CD14-positive monocyte (primary cell): ENCODE results near the gene EEPD1. TPM values are rescaled to one million over a fixed set of nuclear protein-coding genes. Genes with fewer than 3 reads are reported as not detected.

Experiments used
- DNase-seq, 3 donors: peaks; one replicate each; pipeline ENCODE4 v3.0.0-alpha.2; 2011 to 2022
- H2AFZ ChIP-seq: 2 replicates; pipeline ENCODE4 v1.6.0; 2012; ENCODE audit warnings: mild to moderate bottlenecking, low read depth, low read length, inconsistent platforms; ENCODE audit not compliant: insufficient read depth, poor library complexity, severe bottlenecking
- H3K27ac ChIP-seq, 2 donors: 1 replicate in 1 of 2; 2 replicates in 1 of 2; pipeline ENCODE4 v1.5.1; 2012 to 2013; ENCODE audit warnings: low read length in 2 of 2, control low read depth in 1 of 2, inconsistent platforms in 1 of 2, low read depth in 1 of 2, mild to moderate bottlenecking in 1 of 2
- H3K27me3 ChIP-seq, 2 donors: one replicate each; pipeline versions ENCODE4 v1.6.0 to v1.6.1; 2011 to 2013; ENCODE audit warnings: low read length in 2 of 2; ENCODE audit not compliant: control insufficient read depth in 2 of 2, insufficient read depth in 2 of 2
- H3K36me3 ChIP-seq, 2 donors: replicated peaks in 1 of 2; 1 replicate in 1 of 2; 2 replicates in 1 of 2; pipeline versions ENCODE4 v1.5.1 to v1.6.1; 2012 to 2013; ENCODE audit warnings: low read length in 2 of 2, control low read depth in 1 of 2, inconsistent platforms in 1 of 2, mild to moderate bottlenecking in 1 of 2; ENCODE audit not compliant: insufficient read depth in 2 of 2, control insufficient read depth in 1 of 2
- H3K4me1 ChIP-seq, 2 donors: 1 replicate in 1 of 2; 2 replicates in 1 of 2; pipeline versions ENCODE4 v1.5.1 to v1.6.1; 2012 to 2013; ENCODE audit warnings: low read length in 2 of 2, control low read depth in 1 of 2, inconsistent platforms in 1 of 2, mild to moderate bottlenecking in 1 of 2, moderate library complexity in 1 of 2; ENCODE audit not compliant: insufficient read depth in 2 of 2, control insufficient read depth in 1 of 2
- H3K4me2 ChIP-seq: replicated peaks from 2 replicates; pipeline ENCODE3; 2012; ENCODE audit warnings: low read length, moderate library complexity, mild to moderate bottlenecking; ENCODE audit not compliant: poor library complexity, severe bottlenecking; ENCODE audit errors: extremely low read depth
- H3K4me3 ChIP-seq, 3 experiments: fragments of 200-600 bp in 1 of 3; sonication (generic) in 1 of 3; replicated peaks in 1 of 3; 1 replicate in 2 of 3; 2 replicates in 1 of 3; pipeline ENCODE4 v1.5.1; 2011 to 2013; ENCODE audit warnings: low read length in 3 of 3, mild to moderate bottlenecking in 3 of 3, control low read depth in 2 of 3, low read depth in 2 of 3, inconsistent platforms in 1 of 3, moderate library complexity in 1 of 3
- H3K79me2 ChIP-seq: 2 replicates; pipeline ENCODE4 v1.6.0; 2012; ENCODE audit warnings: mild to moderate bottlenecking, control low read depth, inconsistent platforms, low read length, moderate library complexity; ENCODE audit not compliant: insufficient read depth
- H3K9ac ChIP-seq: 2 replicates; pipeline ENCODE4 v1.6.0; 2017; ENCODE audit warnings: low read length, mild to moderate bottlenecking; ENCODE audit not compliant: insufficient read depth, poor library complexity, severe bottlenecking
- H3K9me3 ChIP-seq, 2 donors: replicated peaks in 1 of 2; 1 replicate in 1 of 2; 2 replicates in 1 of 2; pipeline versions ENCODE4 v1.5.1 to v1.6.1; 2012 to 2013; ENCODE audit warnings: low read length in 2 of 2, control low read depth in 1 of 2; ENCODE audit not compliant: control insufficient read depth in 1 of 2, insufficient read depth in 1 of 2
- H4K20me1 ChIP-seq: 2 replicates; pipeline ENCODE4 v1.6.0; 2012; ENCODE audit warnings: mild to moderate bottlenecking, low read length, control low read depth, moderate library complexity; ENCODE audit not compliant: insufficient read depth
- H3K27ac Mint-ChIP-seq, 7 donors: one replicate each; pipeline ENCODE4 v1.8.0; 2020; ENCODE audit warnings: mild to moderate bottlenecking in 7 of 7, mixed read lengths in 7 of 7, moderate library complexity in 6 of 7, inconsistent platforms in 2 of 7
- H3K27me3 Mint-ChIP-seq, 3 donors: one replicate each; pipeline ENCODE4 v1.8.0; 2021 to 2022; ENCODE audit warnings: low read depth in 3 of 3, mild to moderate bottlenecking in 3 of 3, mixed read lengths in 3 of 3, moderate library complexity in 3 of 3, inconsistent platforms in 1 of 3
- H3K36me3 Mint-ChIP-seq, 2 donors: one replicate each; pipeline ENCODE4 v1.8.0; 2020; ENCODE audit warnings: mixed read lengths in 2 of 2, inconsistent platforms in 1 of 2, mild to moderate bottlenecking in 1 of 2
- H3K4me1 Mint-ChIP-seq: one replicate; pipeline ENCODE4 v1.8.0; 2020; ENCODE audit warnings: mild to moderate bottlenecking, mixed read lengths
- H3K4me3 Mint-ChIP-seq, 2 donors: one replicate each; pipeline ENCODE4 v1.8.0; 2020; ENCODE audit warnings: mild to moderate bottlenecking in 2 of 2, mixed read lengths in 2 of 2, moderate library complexity in 1 of 2
- H3K9me3 Mint-ChIP-seq, 7 donors: one replicate each; pipeline ENCODE4 v1.8.0; 2020 to 2022; ENCODE audit warnings: mixed read lengths in 7 of 7, mild to moderate bottlenecking in 6 of 7, moderate library complexity in 6 of 7, inconsistent platforms in 2 of 7
- WGBS: methylation state at CpG from one replicate; pipeline ENCODE4 v1.1.5; 2013; ENCODE audit warnings: missing lambda C conversion rate; ENCODE audit not compliant: insufficient coverage; 5-methylcytosine and 5-hydroxymethylcytosine counted together
- intact Hi-C, 2 donors: fragments of 100-400 bp; cut with micrococcal nuclease; formaldehyde crosslinking; loops; one replicate each; pipeline versions ENCODE4 v1.15.0 to v1.15.1; 2023
- polyA plus RNA-seq, 3 donors: library from polyadenylated mRNA; depleted of rRNA in 1 of 3; unstranded in 2 of 3; stranded (reverse) in 1 of 3; fragments of 300-500 nt in 2 of 3; fragments of >200 nt in 1 of 3; fragmentation: Illumina TruSeq in 2 of 3; gene quantifications; 1 replicate in 2 of 3; 2 replicates in 1 of 3; pipeline ENCODE4 v1.2.3, GENCODE V29; 2012 to 2021
- TF ChIP-seq, protein P1 (sequence below): fragments of 200-600 bp; IDR thresholded peaks from one replicate; pipeline ENCODE4 v1.8.0; 2022; ENCODE audit warnings: antibody characterized with exemption, mild to moderate bottlenecking

Gene EEPD1
- polyA plus RNA-seq, 3 donors, result 8.6 to 14.4 (median 12.6) TPM

- Histone ChIP-seq H3K36me3 (no peaks in the 10 kb centered on the region), H3K9me3 (no peaks in the 10 kb centered on the region), H3K27me3 (no peaks in the 10 kb centered on the region), H2AFZ (no peak overlapping the region), H3K9ac (no peak overlapping the region), H3K4me1 (peaks cover 15 to 37% of the 10 kb centered on the region in 2 donors), H3K4me3 (no peak overlapping the region), H3K4me2 (no peak overlapping the region), H3K27ac (no peak overlapping the region), H3K79me2 (peaks cover 4% of the 10 kb centered on the region), H4K20me1 (no peaks in the 10 kb centered on the region)
- Mint-ChIP-seq H3K4me3 (no peak overlapping the region), H3K4me1 (peaks cover 39% of the 10 kb centered on the region), H3K27ac (peak overlapping the region in 1 of 7 donors; percentile 59), H3K9me3 (peaks cover 0 to 4% (median 0%) of the 10 kb centered on the region in 7 donors), H3K27me3 (peaks cover 0 to 1% (median 0%) of the 10 kb centered on the region in 3 donors), H3K36me3 (peaks cover 4 to 24% of the 10 kb centered on the region in 2 donors)
- intact Hi-C loops, result no loop called here
- no peak for DNase-seq
- WGBS, result no CpG with 5 or more reads among the region's 2 CpGs
- TF ChIP-seq, protein P1, sequence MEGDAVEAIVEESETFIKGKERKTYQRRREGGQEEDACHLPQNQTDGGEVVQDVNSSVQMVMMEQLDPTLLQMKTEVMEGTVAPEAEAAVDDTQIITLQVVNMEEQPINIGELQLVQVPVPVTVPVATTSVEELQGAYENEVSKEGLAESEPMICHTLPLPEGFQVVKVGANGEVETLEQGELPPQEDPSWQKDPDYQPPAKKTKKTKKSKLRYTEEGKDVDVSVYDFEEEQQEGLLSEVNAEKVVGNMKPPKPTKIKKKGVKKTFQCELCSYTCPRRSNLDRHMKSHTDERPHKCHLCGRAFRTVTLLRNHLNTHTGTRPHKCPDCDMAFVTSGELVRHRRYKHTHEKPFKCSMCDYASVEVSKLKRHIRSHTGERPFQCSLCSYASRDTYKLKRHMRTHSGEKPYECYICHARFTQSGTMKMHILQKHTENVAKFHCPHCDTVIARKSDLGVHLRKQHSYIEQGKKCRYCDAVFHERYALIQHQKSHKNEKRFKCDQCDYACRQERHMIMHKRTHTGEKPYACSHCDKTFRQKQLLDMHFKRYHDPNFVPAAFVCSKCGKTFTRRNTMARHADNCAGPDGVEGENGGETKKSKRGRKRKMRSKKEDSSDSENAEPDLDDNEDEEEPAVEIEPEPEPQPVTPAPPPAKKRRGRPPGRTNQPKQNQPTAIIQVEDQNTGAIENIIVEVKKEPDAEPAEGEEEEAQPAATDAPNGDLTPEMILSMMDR, result no peak
Observed at GRCh38 chr7:36171503-36171902, 18.4 kb downstream of the EEPD1 start.

DNA sequence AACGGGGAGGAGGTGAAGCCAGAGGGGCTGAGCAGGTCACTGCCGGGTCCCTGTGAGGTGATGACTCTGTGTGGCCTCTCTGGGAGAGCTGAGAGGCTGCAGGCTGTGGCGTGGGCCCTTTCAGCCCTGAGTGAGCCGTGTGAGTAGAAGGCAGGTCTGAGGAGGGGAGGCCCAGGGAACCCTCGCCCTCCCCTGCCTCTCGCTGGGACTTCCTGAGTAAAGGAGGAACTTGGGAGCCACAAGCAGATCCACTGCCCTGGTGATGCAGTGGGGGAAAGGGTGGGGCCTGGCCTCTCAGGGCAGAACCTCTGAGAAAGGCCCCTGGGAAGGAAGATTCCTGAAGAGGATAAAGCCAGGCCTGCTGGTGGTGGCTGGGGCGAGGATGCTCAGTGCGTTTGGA lies 22.8 kb downstream of the EEPD1 start:
- Histone ChIP-seq H3K9ac (peak overlapping the region; percentile 57), H3K27me3 (no peaks in the 10 kb centered on the region), H3K9me3 (no peaks in the 10 kb centered on the region), H3K4me3 (peak overlapping the region in 1 of 3 experiments; percentile 33), H2AFZ (peak overlapping the region; percentile 55), H3K4me2 (peak overlapping the region; percentile 43), H3K36me3 (no peaks in the 10 kb centered on the region), H3K27ac (peak overlapping the region; percentile 83 to 90), H3K4me1 (peaks cover 38 to 73% of the 10 kb centered on the region in 2 donors), H4K20me1 (no peaks in the 10 kb centered on the region), H3K79me2 (peaks cover 8% of the 10 kb centered on the region)
- Mint-ChIP-seq H3K4me1 (peaks cover 73% of the 10 kb centered on the region), H3K9me3 (peaks cover 0 to 4% (median 0%) of the 10 kb centered on the region in 7 donors), H3K4me3 (peak overlapping the region; percentile 53 to 83), H3K27ac (peak overlapping the region; percentile 91 to 95 (median 92)), H3K27me3 (peaks cover 0 to 2% (median 0%) of the 10 kb centered on the region in 3 donors), H3K36me3 (peaks cover 11 to 16% of the 10 kb centered on the region in 2 donors)
- DNase-seq, result peak; percentile 87 to 91 (median 88)
- TF ChIP-seq, protein P1, result no peak
- intact Hi-C loops, result no loop called here
- WGBS, result 3% methylated on average over 6 of the region's 8 CpGs
